DOHH2 (cell line): Measurements from ENCODE around the gene CEP112.

Experiments used
- H3F3A ChIP-seq: fragments of 200-600 bp; sonication (generic), shearing (Covaris generic); 2 replicates; pipeline ENCODE4 v1.6.0; 2016; ENCODE audit warnings: antibody characterized with exemption, mild to moderate bottlenecking; ENCODE audit not compliant: control insufficient read depth, insufficient read depth
- H3K27ac ChIP-seq: fragments of 200-600 bp; sonication (generic); 2 replicates; pipeline ENCODE4 v1.5.1; 2014; ENCODE audit warnings: low read depth, mild to moderate bottlenecking, low read length, moderate library complexity
- H3K27me3 ChIP-seq: fragments of 200-600 bp; sonication (generic); 2 replicates; pipeline ENCODE4 v1.6.1; 2014; ENCODE audit warnings: mild to moderate bottlenecking, low read length, mixed read lengths; ENCODE audit not compliant: control insufficient read depth
- H3K36me3 ChIP-seq: fragments of 200-600 bp; sonication (generic); 2 replicates; pipeline ENCODE4 v1.6.1; 2014; ENCODE audit warnings: mild to moderate bottlenecking, low read length, moderate library complexity, mixed read lengths; ENCODE audit not compliant: control insufficient read depth
- H3K4me1 ChIP-seq: fragments of 200-600 bp; sonication (generic); 2 replicates; pipeline ENCODE4 v1.6.1; 2014; ENCODE audit warnings: mild to moderate bottlenecking, low read length, mixed read lengths; ENCODE audit not compliant: control insufficient read depth
- H3K4me2 ChIP-seq: fragments of 200-600 bp; sonication (generic); 2 replicates; pipeline ENCODE4 v1.6.0; 2014; ENCODE audit warnings: mild to moderate bottlenecking, low read length, moderate library complexity
- H3K4me3 ChIP-seq: fragments of 200-600 bp; sonication (generic); 2 replicates; pipeline ENCODE4 v1.5.1; 2014; ENCODE audit warnings: mild to moderate bottlenecking, low read length, mixed read lengths
- H3K79me2 ChIP-seq: fragments of 200-600 bp; sonication (generic); 2 replicates; pipeline ENCODE4 v1.6.1; 2014; ENCODE audit warnings: mild to moderate bottlenecking, low read length, mixed read lengths; ENCODE audit not compliant: control insufficient read depth
- H3K9me2 ChIP-seq: fragments of 200-600 bp; sonication (generic); replicated peaks from 2 replicates; pipeline ENCODE4 v1.6.1; 2014; ENCODE audit warnings: mild to moderate bottlenecking, low read length, mixed read lengths; ENCODE audit not compliant: control insufficient read depth
- H3K9me3 ChIP-seq: fragments of 200-600 bp; sonication (generic); 2 replicates; pipeline ENCODE4 v1.6.1; 2014; ENCODE audit warnings: antibody characterized with exemption, low read length, mixed read lengths; ENCODE audit not compliant: control insufficient read depth, insufficient read depth
- H4K20me1 ChIP-seq: fragments of 200-600 bp; sonication (generic); 2 replicates; pipeline ENCODE4 v1.6.0; 2014; ENCODE audit warnings: low read depth, mild to moderate bottlenecking, antibody characterized with exemption, low read length, moderate library complexity; ENCODE audit not compliant: control insufficient read depth, insufficient read depth
- CTCF ChIP-seq: fragments of 200-600 bp; sonication (generic); IDR thresholded peaks from one replicate; pipeline ENCODE4 v1.5.1; 2014; ENCODE audit warnings: antibody characterized with exemption, mild to moderate bottlenecking, low read depth, low read length; ENCODE audit not compliant: poor library complexity, severe bottlenecking
- EZH2phosphoT487 ChIP-seq: fragments of 200-600 bp; sonication (generic); IDR thresholded peaks from 2 replicates; pipeline ENCODE4 v1.6.1; 2017; ENCODE audit warnings: borderline replicate concordance, mild to moderate bottlenecking, antibody characterized with exemption, low read length, moderate library complexity, mixed read lengths

The CEP112 gene

GRCh38 chr17:65885541-65886312 lies 306.2 kb downstream of the CEP112 start:
- Histone ChIP-seq H3K4me3 (no peak overlapping the region), H3K36me3 (no peaks in the 10 kb centered on the region), H3K9me2 (no peaks in the 10 kb centered on the region), H3K4me2 (no peak overlapping the region), H3K9me3 (no peaks in the 10 kb centered on the region), H3F3A (no peaks in the 10 kb centered on the region), H4K20me1 (no peaks in the 10 kb centered on the region), H3K4me1 (no peaks in the 10 kb centered on the region), H3K27me3 (no peaks in the 10 kb centered on the region), H3K79me2 (no peaks in the 10 kb centered on the region), H3K27ac (no peak overlapping the region)
- TF ChIP-seq CTCF (no peak), EZH2phosphoT487 (no peak)

- Histone ChIP-seq H3F3A (no peaks in the 10 kb centered on the region), H4K20me1 (no peaks in the 10 kb centered on the region), H3K4me1 (no peaks in the 10 kb centered on the region), H3K4me3 (no peak overlapping the region), H3K79me2 (no peaks in the 10 kb centered on the region), H3K27ac (no peak overlapping the region), H3K9me2 (no peaks in the 10 kb centered on the region), H3K36me3 (no peaks in the 10 kb centered on the region), H3K9me3 (no peaks in the 10 kb centered on the region), H3K27me3 (no peaks in the 10 kb centered on the region), H3K4me2 (no peak overlapping the region)
- TF ChIP-seq EZH2phosphoT487 (no peak), CTCF (no peak)
These were observed 314.9 kb downstream of the CEP112 start for GRCh38 chr17:65876985-65877384.

GRCh38 chr17:65868881-65869280 lies 323.1 kb downstream of the CEP112 start:
- no peaks in the 10 kb centered on the region for H3K9me3 ChIP-seq
- no peak overlapping the region for H3K4me2 ChIP-seq
- no peaks in the 10 kb centered on the region for H3F3A ChIP-seq
- no peaks in the 10 kb centered on the region for H4K20me1 ChIP-seq
- no peaks in the 10 kb centered on the region for H3K9me2 ChIP-seq
- no peaks in the 10 kb centered on the region for H3K27me3 ChIP-seq
- H3K79me2 ChIP-seq = no peaks in the 10 kb centered on the region
- no peaks in the 10 kb centered on the region for H3K36me3 ChIP-seq
- H3K4me1 ChIP-seq = no peaks in the 10 kb centered on the region
- no peak overlapping the region for H3K27ac ChIP-seq
- TF ChIP-seq EZH2phosphoT487 (no peak), CTCF (no peak)
- no peak overlapping the region for H3K4me3 ChIP-seq
